IMR-90 (cell line): ENCODE measurements around the gene SDC4. TPM values are rescaled to one million over a fixed set of nuclear protein-coding genes. Genes with fewer than 3 reads are reported as not detected.

ENCODE experiments used
- ATAC-seq: fragments of 200-7000 bp; cut with Tn5 transposase; 2 replicates; pipeline ENCODE4 v1.9.1; 2020; ENCODE audit warnings: low read depth, mild to moderate bottlenecking, moderate library complexity
- BruUV-seq: library from RNA; stranded (reverse); fragments of 400-500 nt; replicated peaks from 2 replicates; lab custom pipeline; 2021; lab: Mats Ljungman, UMichigan
- CTCF ChIA-PET: fragments of 300-600 bp; formaldehyde crosslinking; extraction: SDS; loops from one replicate; lab custom pipeline; 2021; ENCODE audit warnings: antibody characterized with exemption; lab: Yijun Ruan, JAX
- POLR2A ChIA-PET: fragments of 300-600 bp; sonication (Branson Sonifier 250); formaldehyde crosslinking; loops from one replicate; lab custom pipeline; 2022; ENCODE audit warnings: antibody characterized with exemption; ENCODE audit not compliant: unreplicated experiment; lab: Charles Lee
- DNase-seq: peaks from one replicate; pipeline ENCODE4 v3.0.0; 2013
- H2AFZ ChIP-seq: replicated peaks from 2 replicates; pipeline ENCODE3; 2013; ENCODE audit warnings: low read length, mild to moderate bottlenecking; ENCODE audit not compliant: poor library complexity
- H2AK5ac ChIP-seq: 2 replicates; pipeline ENCODE4 v1.6.1; 2013; ENCODE audit warnings: low read depth, low read length, inconsistent platforms
- H2AK9ac ChIP-seq: replicated peaks from 2 replicates; pipeline ENCODE3; 2013; ENCODE audit warnings: mild to moderate bottlenecking, low read depth, low read length, moderate library complexity; ENCODE audit not compliant: poor library complexity
- H2BK120ac ChIP-seq: 2 replicates; pipeline ENCODE4 v1.6.1; 2013; ENCODE audit warnings: low read depth, low read length, inconsistent platforms
- H2BK15ac ChIP-seq: 3 replicates; pipeline ENCODE4 v1.6.1; 2013; ENCODE audit warnings: low read depth, low read length, inconsistent platforms
- H2BK20ac ChIP-seq: 2 replicates; pipeline ENCODE4 v1.6.1; 2013; ENCODE audit warnings: low read depth, mild to moderate bottlenecking, inconsistent platforms, low read length, moderate library complexity
- H2BK5ac ChIP-seq: 2 replicates; pipeline ENCODE4 v1.6.1; 2013; ENCODE audit warnings: mild to moderate bottlenecking, low read depth, low read length, inconsistent platforms; ENCODE audit not compliant: poor library complexity, severe bottlenecking
- H3K14ac ChIP-seq: replicated peaks from 2 replicates; pipeline ENCODE4 v1.6.1; 2013; ENCODE audit warnings: low read depth, low read length, inconsistent platforms
- H3K18ac ChIP-seq: 2 replicates; pipeline ENCODE4 v1.6.1; 2013; ENCODE audit warnings: low read depth, low read length, control low read depth
- H3K23ac ChIP-seq: 2 replicates; pipeline ENCODE4 v1.6.1; 2013; ENCODE audit warnings: low read depth, low read length, inconsistent platforms
- H3K27ac ChIP-seq: 2 replicates; pipeline ENCODE4 v1.5.1; 2013; ENCODE audit warnings: mild to moderate bottlenecking, control low read depth, low read length; ENCODE audit not compliant: insufficient read depth
- H3K27me3 ChIP-seq: 2 replicates; pipeline ENCODE4 v1.6.1; 2013; ENCODE audit warnings: low read length; ENCODE audit not compliant: control insufficient read depth, insufficient read depth
- H3K36me3 ChIP-seq: 2 replicates; pipeline ENCODE4 v1.6.1; 2013; ENCODE audit warnings: low read length, mixed read lengths; ENCODE audit not compliant: control insufficient read depth, insufficient read depth
- H3K4ac ChIP-seq: 2 replicates; pipeline ENCODE4 v1.6.1; 2013; ENCODE audit warnings: low read depth, low read length, inconsistent platforms
- H3K4me1 ChIP-seq: 2 replicates; pipeline ENCODE4 v1.6.1; 2013; ENCODE audit warnings: low read length, mixed read lengths; ENCODE audit not compliant: control insufficient read depth, insufficient read depth
- H3K4me2 ChIP-seq: 2 replicates; pipeline ENCODE4 v1.6.1; 2013; ENCODE audit warnings: low read depth, mild to moderate bottlenecking, control low read depth, low read length, moderate library complexity
- H3K4me3 ChIP-seq: 2 replicates; pipeline ENCODE4 v1.5.1; 2013; ENCODE audit warnings: low read depth, mild to moderate bottlenecking, control low read depth, low read length, moderate library complexity; ENCODE audit not compliant: insufficient read depth
- H3K56ac ChIP-seq: 2 replicates; pipeline ENCODE4 v1.6.1; 2013; ENCODE audit warnings: low read length, inconsistent platforms; ENCODE audit not compliant: insufficient read depth; ENCODE audit errors: extremely low read depth
- H3K79me1 ChIP-seq, 2 experiments: 2 replicates each; pipeline ENCODE4 v1.6.1; 2013; ENCODE audit warnings: low read length in 2 of 2, inconsistent platforms in 1 of 2, low read depth in 1 of 2
- H3K9ac ChIP-seq: 2 replicates; pipeline ENCODE4 v1.6.1; 2013; ENCODE audit warnings: low read depth, low read length, control low read depth
- H3K9me1 ChIP-seq: 2 replicates; pipeline ENCODE4 v1.6.1; 2013; ENCODE audit warnings: low read length, inconsistent platforms; ENCODE audit not compliant: insufficient read depth
- H3K9me3 ChIP-seq: 2 replicates; pipeline ENCODE4 v1.6.1; 2013; ENCODE audit warnings: low read length; ENCODE audit not compliant: control insufficient read depth, insufficient read depth
- H4K20me1 ChIP-seq: 2 replicates; pipeline ENCODE4 v1.6.1; 2013; ENCODE audit warnings: low read length, inconsistent platforms; ENCODE audit not compliant: insufficient read depth
- H4K5ac ChIP-seq: 2 replicates; pipeline ENCODE4 v1.6.1; 2013; ENCODE audit warnings: mild to moderate bottlenecking, low read depth, low read length, control low read depth
- H4K8ac ChIP-seq, 2 experiments: 2 replicates each; pipeline ENCODE4 v1.6.1; 2013; ENCODE audit warnings: low read depth in 2 of 2, low read length in 2 of 2, control low read depth in 1 of 2, inconsistent platforms in 1 of 2
- H4K91ac ChIP-seq: 2 replicates; pipeline ENCODE4 v1.6.1; 2013; ENCODE audit warnings: low read depth, low read length, inconsistent platforms; ENCODE audit not compliant: insufficient read depth
- CEBPB ChIP-seq: IDR thresholded peaks from 2 replicates; pipeline ENCODE4 v1.6.1; 2012; ENCODE audit warnings: low read depth, low read length, improper control_type of control experiment
- MAFK ChIP-seq: IDR thresholded peaks from 2 replicates; pipeline ENCODE4 v1.6.1; 2012; ENCODE audit warnings: low read depth, low read length, improper control_type of control experiment
- MAZ ChIP-seq: IDR thresholded peaks from 2 replicates; pipeline ENCODE4 v1.6.1; 2012; ENCODE audit warnings: low read depth, mild to moderate bottlenecking, low read length, improper control_type of control experiment, moderate library complexity, borderline replicate concordance
- RAD21 ChIP-seq: IDR thresholded peaks from 2 replicates; pipeline ENCODE4 v1.6.1; 2012; ENCODE audit warnings: low read length, improper control_type of control experiment
- RFX5 ChIP-seq: IDR thresholded peaks from 2 replicates; pipeline ENCODE4 v1.8.0; 2012; ENCODE audit warnings: low read depth, mild to moderate bottlenecking, low read length, moderate library complexity
- WGBS, 2 experiments: methylation state at CpG; one replicate each; pipeline versions ENCODE4 v1.1.5 to v1.1.7; 2013; ENCODE audit warnings: missing lambda C conversion rate in 2 of 2; ENCODE audit not compliant: insufficient read length in 1 of 2; ENCODE audit errors: extremely low coverage in 2 of 2; 5-methylcytosine and 5-hydroxymethylcytosine counted together
- dilution Hi-C: fragments of 300-500 bp; cut with HindIII; formaldehyde crosslinking; loops from one replicate; pipeline ENCODE4 v1.14.3; 2018; ENCODE audit warnings: low sequenced_read_pairs; ENCODE audit not compliant: unreplicated experiment
- in situ Hi-C: fragments of 300-500 bp; cut with MboI; formaldehyde crosslinking; loops from 3 replicates; pipeline ENCODE4 v1.14.3; 2019; ENCODE audit warnings: low sequenced_read_pairs, inconsistent platforms, mixed read lengths
- intact Hi-C: fragments of 100-400 bp; cut with micrococcal nuclease; formaldehyde crosslinking; loops from 2 replicates; pipeline ENCODE4 v1.10.0; 2022
- polyA plus RNA-seq, 3 experiments: library from polyadenylated mRNA; depleted of rRNA; stranded (reverse); fragments of >200 nt; gene quantifications; 2 replicates each; pipeline ENCODE4 v1.2.3, GENCODE V29; 2012; ENCODE audit warnings: low replicate concordance in 1 of 3
- total RNA-seq: library from RNA; depleted of rRNA; stranded (reverse); fragments of >200 nt; gene quantifications from 2 replicates; pipeline ENCODE4 v1.2.3, GENCODE V29; 2012
- TF ChIP-seq, protein P1 (sequence below): fragments of 150-350 bp; IDR thresholded peaks from 2 replicates; pipeline ENCODE4 v1.6.1; 2017; ENCODE audit warnings: mild to moderate bottlenecking, antibody characterized with exemption, low read length, low read depth

Gene SDC4
- total and polyA plus RNA-seq, 2 of the 4 experiments (the other 2 are of a cell fraction), result 203 to 265 TPM

DNA sequence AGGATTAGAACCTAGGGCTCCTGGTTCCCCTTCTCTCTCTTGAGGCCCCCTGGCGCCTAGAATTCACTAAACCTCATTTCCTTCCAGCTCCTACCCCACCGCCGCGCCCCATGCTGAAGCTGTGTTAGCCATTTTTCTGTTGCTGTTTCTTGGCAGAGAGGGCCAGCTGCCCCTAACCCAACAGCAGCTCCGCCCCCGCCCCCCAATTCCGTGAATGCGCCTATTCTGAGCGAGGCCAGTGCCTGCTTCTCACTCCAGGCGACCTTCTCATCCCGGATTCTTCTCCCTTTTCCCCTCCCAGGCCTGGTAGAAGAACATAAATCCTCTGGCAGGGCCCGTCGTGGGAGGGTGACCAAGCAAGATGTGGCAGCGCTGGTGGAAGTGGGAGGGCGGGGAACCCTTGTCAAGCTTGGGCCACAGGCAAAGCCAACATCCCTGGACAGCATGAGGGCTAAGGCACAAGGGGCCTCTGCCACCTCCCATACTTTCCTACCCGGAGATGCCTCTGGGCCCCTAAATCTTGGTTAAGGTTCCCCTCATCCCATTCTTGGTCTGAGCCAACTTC lies 41.1 kb downstream of the SDC4 start:
- Histone ChIP-seq H2AK5ac (no peak overlapping the region), H3K14ac (no peak overlapping the region), H4K5ac (no peak overlapping the region), H2AFZ (no peak overlapping the region), H3K9ac (no peak overlapping the region), H4K20me1 (no peaks in the 10 kb centered on the region), H3K23ac (no peak overlapping the region), H3K4me1 (peaks cover 2% of the 10 kb centered on the region; the same call in 1 of the 2 replicates), H3K79me1 (no peaks in the 10 kb centered on the region), H3K27me3 (peaks cover 55% of the 10 kb centered on the region), H2BK15ac (no peak overlapping the region), H3K36me3 (no peaks in the 10 kb centered on the region), H3K4ac (no peak overlapping the region), H3K27ac (no peak overlapping the region), H3K56ac (no peak overlapping the region), H3K4me2 (no peak overlapping the region), H2BK20ac (no peak overlapping the region), H3K9me1 (no peaks in the 10 kb centered on the region), H4K91ac (no peak overlapping the region), H4K8ac (no peak overlapping the region), H3K4me3 (no peak overlapping the region), H3K9me3 (no peaks in the 10 kb centered on the region), H2BK120ac (no peak overlapping the region), H3K18ac (no peak overlapping the region), H2AK9ac (no peak overlapping the region), H2BK5ac (no peak overlapping the region)
- dilution Hi-C loops (no loop called here), in situ Hi-C loops (no loop called here), intact Hi-C loops (no loop called here)
- CTCF ChIA-PET, result no interaction called here
- no TSS peak for BruUV-seq
- WGBS, 2 experiments, result 59% methylated on average over 5 of the region's 16 CpGs; no CpG with 5 or more reads in 1 of the 2 experiments
- TF ChIP-seq RFX5, result no peak
- TF ChIP-seq CEBPB, result no peak
- TF ChIP-seq, protein P1, sequence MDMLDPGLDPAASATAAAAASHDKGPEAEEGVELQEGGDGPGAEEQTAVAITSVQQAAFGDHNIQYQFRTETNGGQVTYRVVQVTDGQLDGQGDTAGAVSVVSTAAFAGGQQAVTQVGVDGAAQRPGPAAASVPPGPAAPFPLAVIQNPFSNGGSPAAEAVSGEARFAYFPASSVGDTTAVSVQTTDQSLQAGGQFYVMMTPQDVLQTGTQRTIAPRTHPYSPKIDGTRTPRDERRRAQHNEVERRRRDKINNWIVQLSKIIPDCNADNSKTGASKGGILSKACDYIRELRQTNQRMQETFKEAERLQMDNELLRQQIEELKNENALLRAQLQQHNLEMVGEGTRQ, result no peak
- TF ChIP-seq MAZ, result no peak
- no peak for TF ChIP-seq RAD21
- TF ChIP-seq MAFK, result no peak
- DNase-seq, result no peak
- POLR2A ChIA-PET, result no interaction called here
- no peak for ATAC-seq
